COLO668 (cell line): Measurements from ENCODE around the gene GPR39.
A peak's percentile ranks its signal among the peaks of the same experiment; 100 is the strongest.
"Not testable (repeated sequence)": the region's sequence is repeated elsewhere in the genome, so short reads cannot be mapped to it uniquely, and the experiment has no call there.

ENCODE experiments used
- DNase-seq: peaks from one replicate; lab custom pipeline; 2025; ENCODE audit not compliant: unreplicated experiment; lab: John Stamatoyannopoulos, UW

GPR39 gene

GRCh38 chr2:132416723-132417395 lies at the start of gene GPR39:
GPR39 (plus strand) TSS chr2:132416805.
- peak; percentile 54 for DNase-seq

- DNase-seq = no peak
Measured at GRCh38 chr2:132368191-132368590, 48.4 kb upstream of the GPR39 start.

GRCh38 chr2:132372276-132372675 lies 44.3 kb upstream of the GPR39 start:
- no peak for DNase-seq

DNA sequence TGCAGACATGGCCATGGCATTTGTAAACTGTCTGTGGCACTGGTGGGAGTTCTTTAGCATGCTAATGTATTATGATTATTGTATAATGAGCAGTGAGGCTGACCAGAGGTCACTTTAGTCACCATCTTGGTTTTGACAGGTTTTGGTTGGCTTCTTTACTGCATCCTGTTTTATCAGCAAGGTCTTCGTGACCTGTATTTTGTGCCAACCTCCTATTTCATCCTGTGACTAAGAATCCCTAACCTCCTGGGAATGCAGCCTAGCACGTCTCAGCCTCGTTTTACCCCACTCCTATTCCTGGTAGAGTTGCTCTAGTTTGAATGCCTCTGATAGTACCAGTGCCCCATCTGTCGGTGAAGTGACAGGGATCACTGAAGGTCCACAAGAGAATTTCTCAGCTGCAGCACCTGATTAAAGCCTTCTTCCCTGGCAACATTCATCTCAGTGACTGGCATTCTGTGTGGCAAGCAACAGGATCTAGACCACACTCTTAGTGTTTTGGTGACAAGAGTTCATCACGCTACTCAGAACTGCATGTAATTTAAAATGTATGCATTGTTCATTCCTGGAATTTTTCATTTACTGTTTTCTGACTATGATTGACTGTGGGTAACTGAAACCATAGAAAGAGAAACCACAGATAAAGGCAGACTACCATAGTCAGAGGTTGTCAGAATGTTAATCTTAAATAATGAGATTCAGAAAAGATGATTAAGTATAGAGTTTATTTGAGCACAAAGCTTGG lies 43.0 kb upstream of the GPR39 start:
- DNase-seq = no peak

- DNase-seq = no peak
Measured at GRCh38 chr2:132374151-132374550, 42.5 kb upstream of the GPR39 start.

GRCh38 chr2:132374551-132374950 lies 42.1 kb upstream of the GPR39 start:
- no peak for DNase-seq

GRCh38 chr2:132374961-132375360 lies 41.6 kb upstream of the GPR39 start:
- no peak for DNase-seq

DNA sequence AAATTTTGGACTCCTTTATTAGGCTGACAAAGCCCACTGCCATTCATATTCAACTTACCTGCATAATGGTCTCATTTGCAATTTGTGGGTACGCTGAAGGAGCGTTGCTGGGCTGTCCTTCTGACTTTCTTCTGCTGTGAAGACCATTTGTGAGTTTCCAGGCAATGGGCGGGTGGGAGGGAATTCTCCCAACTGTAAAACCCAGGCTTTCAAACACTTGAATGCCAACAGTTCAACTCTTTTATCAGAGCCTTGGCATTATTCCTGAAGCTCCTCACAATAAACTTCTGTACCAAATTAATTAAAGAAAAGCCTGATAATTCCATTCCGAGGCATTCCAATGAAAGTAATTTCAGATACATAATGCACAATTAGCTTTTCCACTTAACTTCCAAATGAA lies 35.2 kb upstream of the GPR39 start:
- DNase-seq = no peak

- DNase-seq = no peak
Measured at GRCh38 chr2:132383956-132384355, 32.6 kb upstream of the GPR39 start.

- no peak for DNase-seq
Measured at GRCh38 chr2:132384491-132385151, 32.0 kb upstream of the GPR39 start.

DNA sequence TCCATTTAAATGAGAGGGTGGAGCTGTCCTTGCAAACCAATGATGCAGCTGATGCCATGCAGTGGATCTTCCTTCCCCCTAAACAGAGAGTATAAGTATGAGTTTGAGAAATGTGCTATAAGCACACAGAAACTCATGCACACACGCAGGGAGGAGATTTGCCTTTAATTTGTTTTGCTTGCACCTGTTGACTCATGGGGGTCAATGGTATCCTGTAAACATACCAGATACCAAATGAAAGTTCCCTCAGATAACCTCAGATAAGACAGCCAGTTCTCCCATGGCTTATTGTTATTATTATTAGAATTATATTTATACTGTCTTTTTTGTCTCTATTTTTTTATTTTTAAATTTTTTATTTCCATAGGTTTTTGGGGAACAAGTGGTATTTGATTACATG lies 29.5 kb upstream of the GPR39 start:
- DNase-seq = no peak

DNA sequence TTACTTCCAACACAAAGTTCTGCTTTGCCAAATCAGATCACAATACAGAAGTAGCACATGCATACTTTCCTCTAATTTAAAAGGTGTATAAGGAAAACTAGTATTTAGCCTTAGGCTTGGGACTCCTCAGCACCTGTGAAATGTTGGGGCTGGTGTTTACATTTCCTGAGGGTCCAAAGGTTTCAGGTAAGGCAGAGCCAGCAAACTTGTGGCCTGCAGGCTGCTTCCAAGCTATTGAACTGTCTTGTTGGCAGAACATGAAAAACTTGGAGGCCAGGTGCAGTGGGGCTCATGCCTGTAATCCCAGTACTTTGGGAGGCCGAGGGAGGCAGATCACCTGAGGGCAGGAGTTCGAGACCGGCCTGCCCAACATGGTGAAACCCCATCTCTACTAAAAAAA lies 26.5 kb upstream of the GPR39 start:
- no peak for DNase-seq

GRCh38 chr2:132391378-132391777 lies 25.2 kb upstream of the GPR39 start:
- DNase-seq = no peak

- no peak for DNase-seq
Measured at GRCh38 chr2:132392221-132392620, 24.4 kb upstream of the GPR39 start.

GRCh38 chr2:132392879-132393278 lies 23.7 kb upstream of the GPR39 start:
- DNase-seq = no peak

GRCh38 chr2:132397042-132397441 lies 19.6 kb upstream of the GPR39 start:
- DNase-seq = not testable (repeated sequence)

DNA sequence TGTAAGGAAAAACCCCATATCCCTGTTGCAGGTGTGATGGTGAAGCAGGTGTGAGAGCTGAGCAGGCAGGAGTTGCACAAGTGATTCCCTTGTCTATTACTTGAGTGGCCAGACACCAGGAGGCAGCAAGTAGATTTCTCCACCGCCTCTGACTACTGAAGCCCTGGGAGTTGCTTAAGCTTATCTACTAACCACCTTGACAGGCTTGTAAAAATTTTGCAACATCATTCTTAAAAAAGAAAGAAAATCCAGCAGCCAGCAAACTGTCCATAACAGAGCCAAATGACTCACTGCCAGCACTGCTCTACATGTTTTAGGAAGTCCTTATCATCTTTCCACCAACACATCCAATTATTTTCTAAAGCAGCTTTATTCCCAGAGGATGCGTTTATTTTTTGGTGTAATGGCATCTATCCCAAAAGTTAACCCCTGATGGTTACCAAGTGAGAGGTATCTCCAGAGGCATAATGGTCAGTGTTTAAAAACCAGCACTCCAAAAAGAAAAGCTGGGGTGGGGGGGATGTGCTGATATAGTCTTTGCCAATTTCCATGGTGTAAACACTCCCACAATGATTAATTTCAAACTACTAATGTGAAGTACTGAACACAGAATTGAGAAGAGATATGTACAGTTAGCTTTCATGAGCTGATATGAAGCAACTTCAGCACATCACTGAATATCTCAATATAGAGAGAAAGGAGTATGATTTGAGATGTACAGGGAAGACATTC lies 16.3 kb upstream of the GPR39 start:
- no peak for DNase-seq

DNA sequence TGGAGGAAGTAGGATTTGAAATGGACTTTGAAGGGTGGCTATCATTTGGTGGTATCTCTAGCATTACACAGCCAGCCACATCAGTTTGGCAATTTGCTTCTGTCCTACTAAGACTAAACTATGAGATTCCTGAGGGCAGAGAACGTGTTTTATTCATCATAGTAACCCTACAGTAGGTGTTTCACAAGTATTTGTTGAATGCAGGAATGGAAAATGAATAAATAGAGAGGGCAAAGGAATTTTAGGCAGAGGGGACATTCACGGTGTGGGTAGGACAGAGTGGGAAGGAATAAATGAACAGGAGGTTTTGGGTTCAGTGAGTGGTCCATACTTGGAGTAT lies 15.7 kb upstream of the GPR39 start:
- DNase-seq = no peak

GRCh38 chr2:132401326-132401725 lies 15.3 kb upstream of the GPR39 start:
- no peak for DNase-seq

DNA sequence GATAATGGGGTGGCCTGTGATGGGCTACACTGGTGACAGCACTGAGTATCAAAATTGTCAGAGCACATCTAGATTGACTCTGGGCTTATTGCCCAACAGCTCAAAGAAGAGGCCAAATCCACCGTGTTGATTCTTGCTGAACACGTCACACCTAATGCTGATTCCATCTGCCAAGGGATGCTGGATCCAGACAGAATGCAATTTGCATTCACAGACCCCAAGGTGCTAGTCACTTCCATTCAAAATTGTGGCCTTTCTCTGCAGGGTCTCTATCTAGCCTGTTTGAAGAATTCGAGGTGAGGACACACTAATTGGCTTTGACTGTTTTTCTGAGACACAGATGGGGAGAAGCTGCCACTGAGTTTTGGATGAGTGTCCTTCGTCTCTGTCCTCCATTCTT lies 13.5 kb upstream of the GPR39 start:
- DNase-seq = no peak

DNA sequence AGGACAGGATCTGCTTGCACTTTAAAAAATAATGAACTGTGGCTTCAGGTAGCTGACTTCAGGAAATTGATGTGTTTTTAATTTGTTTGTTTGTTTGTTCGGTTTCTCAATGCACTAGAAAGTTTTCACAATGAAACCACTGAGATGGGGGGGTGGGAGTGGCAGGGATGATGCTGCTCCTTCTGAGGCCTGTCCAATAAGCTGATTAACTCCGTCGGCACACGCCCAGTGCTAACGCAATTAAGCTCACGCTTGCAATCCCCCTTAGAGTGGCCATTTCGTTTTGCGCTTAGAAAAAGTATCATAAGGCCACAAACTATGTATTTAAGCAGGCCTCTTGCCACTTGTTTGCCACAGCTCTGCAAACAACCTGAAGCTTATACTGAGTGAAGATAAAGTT lies 12.5 kb upstream of the GPR39 start:
- DNase-seq = no peak

DNA sequence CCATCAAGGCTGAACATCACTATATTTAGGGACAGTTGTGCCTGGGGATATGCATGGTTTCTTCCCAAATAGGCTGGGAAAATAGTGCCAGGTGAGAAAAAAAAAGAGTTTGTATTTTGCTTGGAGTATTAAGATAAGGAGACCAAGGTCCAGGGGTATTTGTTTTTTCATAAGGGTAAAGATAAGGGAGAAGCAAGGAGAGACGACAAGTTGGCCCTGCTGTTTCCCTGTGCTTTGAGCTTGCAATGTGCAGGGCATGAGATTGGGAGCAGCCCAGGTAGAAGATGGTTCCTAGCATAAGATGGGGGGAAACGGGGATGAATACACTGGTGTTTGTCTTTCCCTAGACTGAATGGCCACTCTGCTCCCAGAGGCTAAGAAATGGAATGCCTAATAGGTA lies 8.8 kb upstream of the GPR39 start:
- DNase-seq = no peak
